HEK293 (cell line): ENCODE results near the gene FAM110A.

Experiments used
- CTCF ChIP-seq: fragments of 450-650 bp; formaldehyde crosslinking; IDR thresholded peaks from 2 replicates; pipeline ENCODE4 v1.5.1; 2016; ENCODE audit warnings: missing biosample characterization, missing genetic modification characterization
- HOXA7 ChIP-seq: sonication (generic); formaldehyde crosslinking; IDR thresholded peaks from 2 replicates; pipeline ENCODE4 v1.8.1; 2022; ENCODE audit warnings: missing genetic modification reagents, borderline replicate concordance
- KLF8 ChIP-seq: fragments of 450-650 bp; formaldehyde crosslinking; IDR thresholded peaks from 2 replicates; pipeline ENCODE4 v1.5.1; 2016; ENCODE audit warnings: missing biosample characterization, missing genetic modification characterization
- REST ChIP-seq: fragments of 450-650 bp; formaldehyde crosslinking; IDR thresholded peaks from 2 replicates; pipeline ENCODE4 v1.5.1; 2016; ENCODE audit warnings: missing biosample characterization, missing genetic modification characterization
- ZFHX2 ChIP-seq: fragments of 450-650 bp; formaldehyde crosslinking; conservative IDR thresholded peaks from 2 replicates; pipeline ENCODE4 v1.5.1; 2016; ENCODE audit warnings: missing biosample characterization, missing genetic modification characterization
- ZNF175 ChIP-seq: fragments of 450-650 bp; formaldehyde crosslinking; IDR thresholded peaks from 2 replicates; pipeline ENCODE4 v1.5.1; 2016; ENCODE audit warnings: missing biosample characterization, missing genetic modification characterization
- ZNF560 ChIP-seq: fragments of 450-650 bp; formaldehyde crosslinking; IDR thresholded peaks from 2 replicates; pipeline ENCODE4 v1.5.1; 2017; ENCODE audit warnings: missing biosample characterization, missing genetic modification characterization, borderline replicate concordance
- ZNF610 ChIP-seq: fragments of 450-650 bp; formaldehyde crosslinking; IDR thresholded peaks from 2 replicates; pipeline ENCODE4 v1.5.1; 2016; ENCODE audit warnings: missing biosample characterization, missing genetic modification characterization, borderline replicate concordance
- ZNF837 ChIP-seq: fragments of 450-650 bp; formaldehyde crosslinking; IDR thresholded peaks from 2 replicates; pipeline ENCODE4 v1.5.1; 2016; ENCODE audit warnings: missing biosample characterization, missing genetic modification characterization

GRCh38 chr20:839015-839414 lies 5.5 kb downstream of the FAM110A start:
- no peak for TF ChIP-seq ZNF610 (tag by site-specific recombination)
- no peak for TF ChIP-seq CTCF (tag by site-specific recombination)
- TF ChIP-seq ZNF837 (tag by site-specific recombination): no peak
- TF ChIP-seq ZNF175: no peak
- TF ChIP-seq KLF8 (tag by site-specific recombination): no peak
- no peak for TF ChIP-seq HOXA7
- TF ChIP-seq ZNF560: no peak
- no peak for TF ChIP-seq REST (tag by site-specific recombination)
- TF ChIP-seq ZFHX2 (tag by site-specific recombination): no peak
